Measurements from ENCODE around the gene OR51T1.
"Not testable (repeated sequence)": the region's sequence is repeated elsewhere in the genome, so short reads cannot be mapped to it uniquely, and the experiment has no call there.

Gene OR51T1

GRCh38 chr11:4881860-4882500 lies at the start of gene OR51T1:
Gene OR51T1, plus strand, starts transcription at chr11:4881900. Its CDS starts 0 bp downstream, at chr11:4881900.
- DNase-seq (ENCODE audit: low read depth in 2 of 2) = no peak

- no peak for DNase-seq (ENCODE audit: low read depth in 2 of 2)
Measured at GRCh38 chr11:4839851-4840549, 41.7 kb upstream of the OR51T1 start.

- no peak for DNase-seq (ENCODE audit: low read depth in 2 of 2)
Measured at GRCh38 chr11:4848908-4849532, 32.7 kb upstream of the OR51T1 start, which contains the start of gene OR51S1. Gene OR51S1, minus strand, starts transcription at chr11:4849208. Its CDS starts 0 bp downstream, at chr11:4849208.

- no peak for DNase-seq (ENCODE audit: low read depth in 2 of 2)
Measured at GRCh38 chr11:4851033-4851432, 30.7 kb upstream of the OR51T1 start.

- DNase-seq (ENCODE audit: low read depth in 2 of 2) = not testable (repeated sequence)
Measured at GRCh38 chr11:4854286-4854685, 27.4 kb upstream of the OR51T1 start.

- DNase-seq (ENCODE audit: low read depth in 2 of 2) = no peak
Measured at GRCh38 chr11:4862447-4863236, 19.1 kb upstream of the OR51T1 start.

- no peak for DNase-seq (ENCODE audit: low read depth in 2 of 2)
Measured at GRCh38 chr11:4863876-4864275, 17.8 kb upstream of the OR51T1 start.

- DNase-seq (ENCODE audit: low read depth in 2 of 2) = no peak
Measured at GRCh38 chr11:4865855-4866254, 15.8 kb upstream of the OR51T1 start.

- no peak for DNase-seq (ENCODE audit: low read depth in 2 of 2)
Measured at GRCh38 chr11:4881188-4881587, 512 bp upstream of the OR51T1 start.

GRCh38 chr11:4882543-4882942 lies 843 bp downstream of the OR51T1 start:
- DNase-seq (ENCODE audit: low read depth in 2 of 2) = no peak

- DNase-seq (ENCODE audit: low read depth in 2 of 2) = no peak
Measured at GRCh38 chr11:4884361-4884760, 2.7 kb downstream of the OR51T1 start.

GRCh38 chr11:4886186-4886585 lies 4.5 kb downstream of the OR51T1 start:
- DNase-seq (ENCODE audit: low read depth in 2 of 2) = no peak

- DNase-seq (ENCODE audit: low read depth in 2 of 2) = no peak
Measured at GRCh38 chr11:4887591-4887990, 5.9 kb downstream of the OR51T1 start.

GRCh38 chr11:4890279-4890678 lies 8.6 kb downstream of the OR51T1 start:
- DNase-seq (ENCODE audit: low read depth in 2 of 2) = no peak

- no peak for DNase-seq (ENCODE audit: low read depth in 2 of 2)
Measured at GRCh38 chr11:4891996-4892640, 10.4 kb downstream of the OR51T1 start.

- no peak for DNase-seq (ENCODE audit: low read depth in 2 of 2)
Measured at GRCh38 chr11:4903484-4903883, 21.8 kb downstream of the OR51T1 start, which contains the start of gene OR51A7. Gene OR51A7, plus strand, starts transcription at chr11:4903783. Its CDS starts 3,587 bp downstream, at chr11:4907370.

GRCh38 chr11:4916581-4916980 lies 34.9 kb downstream of the OR51T1 start:
- DNase-seq (ENCODE audit: low read depth in 2 of 2) = no peak

- no peak for DNase-seq (ENCODE audit: low read depth in 2 of 2)
Measured at GRCh38 chr11:4919250-4919649, 37.5 kb downstream of the OR51T1 start, which contains the start of gene OR51G2. Gene OR51G2, minus strand, starts transcription at chr11:4919350. Its CDS starts 3,687 bp downstream, at chr11:4915663.

- DNase-seq (ENCODE audit: low read depth in 2 of 2) = no peak
Measured at GRCh38 chr11:4921796-4922195, 40.1 kb downstream of the OR51T1 start.

- no peak for DNase-seq (ENCODE audit: low read depth in 2 of 2)
Measured at GRCh38 chr11:4922304-4922703, 40.6 kb downstream of the OR51T1 start.

GRCh38 chr11:4924239-4924638 lies 42.5 kb downstream of the OR51T1 start, which contains the start of gene OR51G1:
Gene OR51G1, minus strand, starts transcription at chr11:4924339. Its CDS starts 0 bp downstream, at chr11:4924339.
- DNase-seq (ENCODE audit: low read depth in 2 of 2) = no peak

Data from stimulated activated CD4-positive, alpha-beta T cell treated with anti-CD3 and anti-CD28 coated beads, Interleukin-15, amount 100 ng/mL, for 48 hours (primary cell).